Measurements from ENCODE around the gene HPCAL1. TPM values are rescaled to one million over a fixed set of nuclear protein-coding genes. Genes with fewer than 3 reads are reported as not detected.

The HPCAL1 gene
- total and polyA plus RNA-seq, 2 of the 8 experiments (the other 6 are each of a cell fraction or from before 2014, with no cell fraction given): 5.8 to 8.6 TPM

- H3K9me3 ChIP-seq (ENCODE audit: insufficient read depth in 2 of 2, low read depth in 1 of 2, low read length in 1 of 2): 0 out of 4 replicates have a peak, but pooled peaks cover 0 to 2% of the 10 kb centered on the region in 2 experiments
- no peaks in the 10 kb centered on the region for H4K20me1 ChIP-seq (replicated peaks in 1 of 2; ENCODE audit: control insufficient read depth in 1 of 2, insufficient read depth in 2 of 2, low read length in 2 of 2)
- no peak overlapping the region for H3K18ac ChIP-seq (ENCODE audit: extremely low read depth, low read length)
- H2BK20ac ChIP-seq (ENCODE audit: low read length): no peak overlapping the region
- no peak overlapping the region for H3K56ac ChIP-seq (replicated peaks; ENCODE audit: insufficient read length, low read depth, low read length)
- no peak overlapping the region for H2AFZ ChIP-seq (ENCODE audit: low read length)
- DNase-seq (ENCODE audit: low read depth in 1 of 2, low spot score in 2 of 2): no peak
- no peak overlapping the region for H2AK5ac ChIP-seq (ENCODE audit: low read depth, low read length)
- H2BK120ac ChIP-seq (replicated peaks; ENCODE audit: low read depth, low read length): no peak overlapping the region
- peaks cover 0 to 3% (median 2%) of the 10 kb centered on the region in 4 experiments; a peak in 3 of 7 replicates for H3K4me1 ChIP-seq (replicated peaks in 1 of 4; ENCODE audit: control insufficient read depth in 3 of 4, insufficient read depth in 4 of 4, low read length in 3 of 4)
- no peak overlapping the region for H4K91ac ChIP-seq (replicated peaks; ENCODE audit: insufficient read length, low read length)
- no peak overlapping the region for H3K4me2 ChIP-seq (ENCODE audit: insufficient read depth in 1 of 2, low read depth in 2 of 2, low read length in 2 of 2)
- ChIA-PET POLR2A (ENCODE audit: partially characterized antibody) (interaction anchor here (0.8 kb wide), 1 partner anchor 11 kb away, joined by 3 read pairs; no protein-coding TSS in a partner anchor), CTCF (ENCODE audit: partially characterized antibody) (interaction anchor here (0.7 to 5.5 kb wide), 52 partner anchors 8 to 305 kb away, joined by 3 to 48 read pairs (median 9); partner anchors contain the start of gene HPCAL1)
- no peaks in the 10 kb centered on the region for H3K23me2 ChIP-seq (ENCODE audit: low read depth, low read length)
- H3K4ac ChIP-seq (replicated peaks; ENCODE audit: insufficient read length, low read depth, low read length): no peak overlapping the region
- FAIRE-seq: no peak
- no peaks in the 10 kb centered on the region for H3K79me1 ChIP-seq (ENCODE audit: low read depth, low read length)
- H4K8ac ChIP-seq (ENCODE audit: extremely low read depth, insufficient read depth, low read length): no peak overlapping the region
- H3K27ac ChIP-seq (ENCODE audit: low read depth, low read length): no peak overlapping the region
- no peak overlapping the region for H2BK12ac ChIP-seq (ENCODE audit: low read depth, low read length)
- no peak overlapping the region for H2BK5ac ChIP-seq (ENCODE audit: low read depth, low read length)
- H3K9ac ChIP-seq (replicated peaks in 1 of 4; ENCODE audit: extremely low read depth in 1 of 4, low read depth in 3 of 4, low read length in 3 of 4): no peak overlapping the region
- no peak overlapping the region for H3K14ac ChIP-seq (ENCODE audit: insufficient read length)
- no peaks in the 10 kb centered on the region for H3K79me2 ChIP-seq (ENCODE audit: control insufficient read depth in 1 of 2, insufficient read depth in 2 of 2, low read length in 2 of 2)
- H4K5ac ChIP-seq (ENCODE audit: insufficient read length, low read depth, low read length): no peak overlapping the region
- H3K27me3 ChIP-seq (replicated peaks in 1 of 4; ENCODE audit: control insufficient read depth in 3 of 4, extremely low read depth in 1 of 4, insufficient read depth in 3 of 4, low read length in 3 of 4): no peaks in the 10 kb centered on the region; a peak in 1 of 7 replicates
- H3K4me3 ChIP-seq (ENCODE audit: extremely low read depth in 1 of 4, insufficient read depth in 2 of 4, low read depth in 3 of 4, low read length in 4 of 4): no peak overlapping the region
- WGBS, 2 experiments (ENCODE audit: extremely low coverage in 1 of 2, insufficient coverage in 1 of 2, insufficient read length in 1 of 2, insufficient replicate concordance in 2 of 2, low coverage in 1 of 2, low lambda C conversion rate in 2 of 2, missing lambda C conversion rate in 1 of 2): 88% methylated on average over 14 of the region's 14 CpGs; no CpG with 5 or more reads in 1 of the 2 experiments
- no peak overlapping the region for H2BK15ac ChIP-seq (ENCODE audit: low read length)
- H3K36me3 ChIP-seq (ENCODE audit: control insufficient read depth in 2 of 4, insufficient read depth in 4 of 4, low read length in 3 of 4): no peaks in the 10 kb centered on the region; a peak in 1 of 8 replicates
- no peak overlapping the region for H3K23ac ChIP-seq (ENCODE audit: insufficient read length)
- TF ChIP-seq SRF (IDR thresholded peaks at IDR 0.05; ENCODE audit: low read depth, low read length) (no peak), SUZ12 (IDR thresholded peaks at IDR 0.05; ENCODE audit: low read length) (no peak)
Observed at GRCh38 chr2:10410001-10410822, 107.5 kb downstream of the HPCAL1 start.
